Activated T-cell treated with anti-CD3 and anti-CD28 coated beads, Interleukin-2, amount 50 U/mL, for 1 hour (primary cell): ENCODE data around the gene RALGAPA1.
"Not testable (repeated sequence)": the region's sequence is repeated elsewhere in the genome, so short reads cannot be mapped to it uniquely, and the experiment has no call there.

Source experiments
- DNase-seq: peaks from one replicate; pipeline ENCODE4 v3.0.0-alpha.2; 2020

Gene RALGAPA1

DNA sequence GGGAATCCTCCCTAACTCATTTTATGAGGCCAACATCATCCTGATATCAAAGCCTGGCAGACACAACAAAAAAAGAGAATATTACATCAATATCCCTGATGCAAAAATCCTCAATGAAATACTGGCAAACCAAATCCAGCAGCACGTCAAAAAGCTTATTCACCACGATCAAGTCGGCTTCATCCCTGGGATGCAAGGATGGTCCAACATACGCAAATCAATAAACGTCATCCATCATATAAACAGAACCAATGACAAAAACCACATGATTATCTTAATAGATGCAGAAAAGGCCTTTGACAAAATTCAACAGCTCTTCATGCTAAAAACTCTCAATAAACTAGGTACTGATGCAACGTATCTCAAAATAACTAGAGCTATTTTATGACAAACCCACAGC lies 189.1 kb downstream of the RALGAPA1 start:
- DNase-seq: not testable (repeated sequence)

DNA sequence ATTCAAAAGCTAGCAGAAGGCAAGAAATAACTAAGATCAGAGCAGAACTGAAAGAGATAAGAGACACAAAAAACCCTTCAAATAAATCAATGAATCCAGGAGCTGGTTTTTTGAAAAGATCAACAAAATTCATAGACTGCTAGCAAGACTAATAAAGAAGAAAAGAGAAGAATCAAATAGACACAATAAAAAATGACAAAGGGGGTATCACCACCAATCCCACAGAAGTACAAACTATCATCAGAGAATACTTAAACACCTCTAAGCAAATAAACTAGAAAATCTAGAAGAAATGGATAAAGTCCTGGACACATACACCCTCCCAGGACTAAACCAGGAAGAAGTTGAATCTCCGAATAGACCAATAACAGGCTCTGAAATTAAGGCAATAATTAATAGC lies 189.6 kb downstream of the RALGAPA1 start:
- not testable (repeated sequence) for DNase-seq

DNA sequence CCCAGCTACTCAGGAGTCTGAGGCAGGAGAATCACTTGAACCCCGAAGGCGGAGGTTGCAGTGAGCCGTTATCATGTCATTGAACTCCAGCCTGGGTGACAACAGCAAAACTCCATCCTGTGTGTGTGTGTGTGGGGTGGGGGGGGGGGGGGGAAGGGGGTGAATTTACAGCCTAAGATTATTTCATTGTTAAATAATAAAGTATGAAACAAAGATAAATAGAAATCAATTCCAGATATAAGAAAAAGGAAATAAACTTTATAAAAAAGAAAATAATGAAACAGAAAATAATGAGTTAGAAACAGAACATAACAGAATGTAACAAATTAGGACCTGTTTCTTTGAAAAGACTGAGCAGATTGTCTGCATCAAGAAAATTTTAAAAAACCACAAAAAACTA lies 191.6 kb downstream of the RALGAPA1 start:
- no peak for DNase-seq

DNA sequence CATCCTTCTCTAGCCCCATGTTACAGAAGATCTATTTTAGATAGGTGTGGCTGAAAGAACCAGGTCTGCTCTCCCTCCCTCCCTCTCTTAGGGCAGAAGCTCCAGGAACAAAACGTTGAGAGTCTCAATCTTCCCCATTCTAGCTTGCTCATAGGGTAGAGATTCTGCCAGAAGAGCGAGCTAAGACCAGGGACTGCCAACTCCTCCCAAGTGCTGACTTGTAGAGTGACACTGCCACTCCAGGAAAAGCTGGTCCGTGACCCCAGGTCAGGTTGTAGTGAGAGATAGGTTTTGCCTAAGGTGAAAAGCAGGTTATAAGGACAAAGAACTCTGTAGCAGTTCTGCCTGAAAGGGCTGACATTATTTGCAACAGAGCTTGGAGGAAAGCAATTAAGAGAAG lies 201.7 kb downstream of the RALGAPA1 start:
- no peak for DNase-seq

DNA sequence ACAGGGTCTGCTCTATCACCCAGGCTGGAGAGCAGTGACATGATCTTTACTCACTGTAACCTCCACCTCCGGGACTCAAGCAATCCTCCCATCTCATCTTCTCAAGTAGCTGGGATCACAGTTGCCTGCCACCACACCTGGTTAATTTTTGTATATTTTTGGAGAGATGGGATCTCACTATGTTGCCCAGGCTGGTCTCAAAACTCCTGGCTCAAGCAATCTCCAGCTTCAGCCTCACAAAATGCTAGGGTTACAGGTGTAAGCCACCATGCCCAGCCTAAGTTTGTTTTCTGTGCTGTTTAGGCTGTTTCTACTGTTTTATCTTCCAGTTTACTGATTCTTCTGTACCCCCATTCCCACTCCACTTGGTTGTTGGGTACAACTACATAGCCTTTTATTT lies 208.8 kb downstream of the RALGAPA1 start:
- no peak for DNase-seq

DNA sequence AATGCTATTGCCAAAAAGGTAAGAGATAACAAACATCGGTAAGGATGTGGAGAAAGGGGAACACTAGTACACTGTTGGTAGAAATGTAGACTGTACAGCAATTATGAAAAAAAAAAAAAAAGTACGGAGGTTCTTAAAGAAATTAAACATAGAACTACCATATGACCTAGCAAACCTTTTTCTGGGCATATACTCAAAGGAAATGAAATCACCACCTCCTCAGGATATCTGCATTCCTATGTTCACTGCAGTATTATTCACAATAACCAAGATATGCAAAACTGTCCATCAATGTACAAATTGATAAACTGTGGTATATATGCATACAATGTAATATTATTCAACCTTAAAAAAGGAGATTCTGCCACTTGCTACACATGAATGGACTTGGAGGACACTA lies 214.5 kb downstream of the RALGAPA1 start:
- no peak for DNase-seq

DNA sequence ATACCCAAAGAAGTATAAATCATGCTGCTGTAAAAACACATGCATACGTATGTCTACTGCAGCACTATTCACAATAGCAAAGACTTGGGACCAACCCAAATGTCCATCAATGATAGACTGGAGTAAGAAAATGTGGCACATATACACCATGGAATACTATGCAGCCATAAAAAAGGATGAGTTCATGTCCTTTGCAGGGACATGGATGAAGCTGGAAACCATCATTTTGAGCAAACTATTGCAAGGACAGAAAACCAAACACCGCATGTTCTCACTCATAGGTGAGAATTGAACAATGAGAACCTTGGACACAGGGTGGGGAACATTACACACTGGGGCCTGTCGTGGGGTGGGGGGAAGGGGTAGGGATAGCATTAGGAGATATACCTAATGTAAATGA lies 221.7 kb downstream of the RALGAPA1 start:
- DNase-seq: not testable (repeated sequence)

DNA sequence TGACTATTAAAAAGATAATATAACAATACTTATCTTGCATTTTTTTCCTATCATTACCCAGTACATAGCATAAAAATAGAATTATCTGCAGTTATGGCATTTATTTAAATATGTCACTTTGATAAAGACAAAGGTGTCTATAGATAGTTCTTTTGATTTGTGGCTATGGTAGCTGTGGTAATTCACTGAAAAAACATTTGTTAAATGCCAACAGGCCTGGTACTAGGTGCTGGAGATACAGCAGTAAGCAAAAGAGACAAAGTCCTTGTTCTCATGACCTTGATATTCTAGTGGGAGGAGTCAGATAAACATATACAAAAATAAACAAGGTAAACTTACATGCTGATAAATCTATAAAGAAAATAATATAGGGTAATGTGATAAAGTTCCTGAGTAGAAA lies 230.5 kb downstream of the RALGAPA1 start:
- no peak for DNase-seq

DNA sequence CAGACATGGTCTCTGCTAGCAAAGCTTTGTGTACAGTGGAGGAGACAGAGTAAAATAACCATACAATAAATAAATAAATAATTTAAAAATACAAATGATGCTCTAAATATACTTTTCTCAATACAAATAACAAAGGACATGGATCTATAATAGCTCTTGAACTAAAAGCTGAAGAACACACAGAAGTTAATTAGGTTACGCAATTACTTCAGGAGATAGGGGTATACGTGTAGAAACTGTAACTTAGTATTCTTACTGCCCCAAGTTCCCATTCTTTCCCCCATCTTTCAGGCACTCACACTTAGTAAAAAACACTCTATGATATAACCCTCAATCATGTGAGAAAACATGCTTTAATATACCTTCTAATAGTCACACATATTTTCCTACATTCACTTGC lies 231.0 kb downstream of the RALGAPA1 start:
- DNase-seq: no peak

DNA sequence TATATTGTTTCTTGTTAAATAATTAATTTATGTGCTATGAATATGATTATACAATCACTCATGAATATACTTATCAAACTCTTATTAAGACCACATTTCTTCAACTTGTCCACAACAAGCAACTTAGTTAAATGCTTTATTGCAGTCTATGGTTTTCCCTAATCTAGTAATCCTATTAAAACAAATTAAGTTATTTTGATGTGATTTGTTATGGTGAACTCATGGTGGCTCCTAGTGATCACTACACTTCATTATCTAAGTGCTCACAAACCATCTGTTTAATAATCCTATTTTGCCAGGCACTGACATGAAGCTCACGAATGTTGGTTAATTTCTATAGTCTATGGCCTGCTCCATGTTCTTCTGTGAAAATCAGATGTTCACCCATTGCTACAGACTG lies 232.2 kb downstream of the RALGAPA1 start:
- no peak for DNase-seq

DNA sequence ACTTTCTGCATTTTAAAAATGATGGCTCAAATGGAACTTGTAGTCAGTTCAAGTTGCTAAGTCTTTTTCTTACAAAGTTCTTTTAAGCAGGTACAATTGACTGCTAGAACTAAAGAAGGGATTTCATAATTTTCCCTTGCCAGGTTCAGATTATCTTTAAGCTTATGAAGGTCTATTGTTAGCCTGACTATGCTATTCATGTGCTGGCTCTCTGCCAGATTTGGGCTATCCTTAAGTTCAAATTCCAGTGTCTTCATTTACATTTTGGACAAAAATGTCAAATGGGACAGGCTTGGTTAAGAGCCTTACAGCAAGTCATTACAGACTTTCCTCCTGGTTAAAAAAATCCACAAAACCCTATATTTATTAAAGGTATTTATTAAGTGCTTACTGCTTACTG lies 232.8 kb downstream of the RALGAPA1 start:
- DNase-seq: no peak

DNA sequence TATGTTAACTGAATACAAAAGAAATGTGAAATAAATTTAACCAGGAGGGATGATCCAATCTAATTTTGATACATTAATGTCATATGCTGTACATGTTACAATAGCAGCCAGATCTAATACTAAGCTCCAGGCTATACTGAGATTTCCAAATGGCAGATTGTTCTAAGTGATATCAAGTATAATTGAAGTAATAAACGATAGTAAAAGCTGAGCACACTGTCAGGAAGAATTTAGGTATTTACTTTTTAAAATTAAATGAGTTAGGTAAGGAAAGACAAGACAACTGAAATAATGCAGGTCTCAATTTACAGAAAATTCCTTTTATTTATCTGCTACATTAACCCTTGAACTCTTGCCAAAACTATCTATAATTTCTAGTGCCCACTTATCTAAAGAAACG lies 235.2 kb downstream of the RALGAPA1 start:
- no peak for DNase-seq

DNA sequence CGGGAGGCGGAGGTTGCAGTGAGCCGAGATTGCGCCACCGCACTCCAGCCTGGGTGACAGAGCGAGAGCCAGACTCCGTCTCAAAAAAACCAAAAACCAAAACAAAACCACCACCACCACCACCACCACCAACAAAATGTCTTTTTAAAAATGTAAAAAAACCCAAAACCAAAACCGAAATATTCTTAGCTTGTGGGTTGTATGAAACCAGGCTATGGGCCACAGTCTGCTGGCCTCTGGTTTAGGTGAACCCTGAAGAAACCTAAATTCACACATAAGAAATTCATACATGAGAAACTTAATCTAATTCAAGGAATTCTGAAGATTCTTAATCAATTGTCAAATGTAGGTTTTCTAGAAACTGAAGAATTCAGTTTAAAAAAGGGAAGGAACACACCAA lies 237.5 kb downstream of the RALGAPA1 start:
- no peak for DNase-seq

DNA sequence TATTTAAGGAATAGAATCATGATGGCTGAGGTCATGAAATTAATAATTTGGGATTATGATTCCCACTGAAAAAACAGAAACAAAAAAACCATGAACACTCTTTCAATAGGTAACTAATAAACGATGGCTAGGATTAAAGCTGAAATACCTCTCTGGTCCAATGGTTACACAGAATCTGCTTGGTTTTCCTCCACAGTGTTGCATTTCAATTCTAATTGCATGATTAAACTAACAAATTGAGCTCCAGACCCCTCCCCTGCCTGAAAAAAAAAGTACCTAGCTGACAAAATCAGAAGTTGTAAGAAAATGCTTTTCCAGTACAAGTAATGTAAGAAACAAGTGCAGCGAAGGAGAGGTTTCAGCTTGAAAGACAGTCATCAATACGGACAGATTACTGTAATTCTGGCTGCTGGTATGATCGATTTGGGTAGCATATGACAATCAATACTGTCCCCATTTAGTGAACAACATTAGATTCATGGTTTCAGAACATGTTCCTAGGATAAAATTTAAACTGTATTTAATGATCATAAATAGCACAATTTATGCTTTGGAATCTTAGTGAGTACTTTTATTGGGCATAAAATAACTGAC lies 243.1 kb downstream of the RALGAPA1 start:
- DNase-seq: no peak

DNA sequence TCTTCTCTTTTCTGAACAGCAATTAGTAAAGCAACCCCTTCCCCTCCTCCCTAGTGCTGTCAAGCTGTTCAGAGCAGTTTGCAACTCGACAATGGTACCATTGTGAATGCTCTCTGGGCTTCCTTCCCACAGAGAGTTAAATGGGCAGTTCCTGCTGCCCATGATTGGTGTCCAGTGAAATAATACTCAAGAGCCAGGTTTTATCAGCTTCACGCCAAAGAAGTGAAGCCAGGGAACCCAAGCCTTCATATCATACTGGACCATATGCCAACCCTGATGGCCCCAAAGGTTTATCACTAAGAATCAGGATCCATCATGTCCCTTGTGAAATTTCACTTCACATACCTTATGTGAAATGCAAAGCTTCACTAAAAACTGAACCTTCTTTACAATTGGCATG lies 250.4 kb downstream of the RALGAPA1 start:
- DNase-seq: no peak

DNA sequence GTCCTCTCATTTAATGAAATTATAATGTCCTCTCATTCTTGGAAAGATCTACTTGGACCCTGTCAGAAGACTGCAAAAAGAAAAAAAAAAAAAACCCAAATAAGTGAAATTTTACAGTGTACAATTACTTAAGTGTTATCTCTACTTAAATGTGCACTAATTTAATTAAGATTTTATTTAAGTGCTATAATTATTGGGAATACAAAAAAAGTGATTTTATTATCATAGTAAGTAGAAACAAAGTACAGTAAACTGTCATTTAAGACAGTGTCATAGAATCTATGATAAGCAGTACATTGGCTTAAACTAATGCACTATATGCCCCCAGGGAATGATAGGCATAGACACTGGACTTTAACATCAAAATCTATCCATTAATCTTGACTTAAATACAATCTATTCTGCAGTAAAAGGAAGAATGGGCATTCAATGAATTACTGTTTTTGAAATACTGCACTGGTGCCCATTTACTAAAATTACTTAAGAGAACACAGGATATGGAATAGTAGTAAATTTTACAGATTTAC lies 251.8 kb downstream of the RALGAPA1 start:
- no peak for DNase-seq

DNA sequence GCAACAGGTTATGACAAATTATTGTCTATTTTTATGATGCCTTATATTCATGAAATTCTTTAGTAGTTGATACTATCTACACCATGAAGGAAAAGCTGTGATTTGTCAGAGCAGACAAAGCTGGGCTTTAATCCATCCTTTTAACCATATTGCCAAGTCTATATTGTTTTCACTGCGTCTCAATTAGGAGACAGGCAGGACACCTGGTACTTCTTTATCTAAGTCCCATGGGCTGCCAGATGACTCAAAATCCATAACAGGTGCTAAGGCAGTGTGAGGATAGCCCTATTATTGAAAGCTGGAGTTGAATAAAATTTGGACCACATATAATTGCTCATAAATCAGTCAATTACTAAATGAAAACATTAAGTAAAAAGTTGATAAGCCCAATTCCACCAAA lies 252.5 kb downstream of the RALGAPA1 start:
- DNase-seq: no peak

DNA sequence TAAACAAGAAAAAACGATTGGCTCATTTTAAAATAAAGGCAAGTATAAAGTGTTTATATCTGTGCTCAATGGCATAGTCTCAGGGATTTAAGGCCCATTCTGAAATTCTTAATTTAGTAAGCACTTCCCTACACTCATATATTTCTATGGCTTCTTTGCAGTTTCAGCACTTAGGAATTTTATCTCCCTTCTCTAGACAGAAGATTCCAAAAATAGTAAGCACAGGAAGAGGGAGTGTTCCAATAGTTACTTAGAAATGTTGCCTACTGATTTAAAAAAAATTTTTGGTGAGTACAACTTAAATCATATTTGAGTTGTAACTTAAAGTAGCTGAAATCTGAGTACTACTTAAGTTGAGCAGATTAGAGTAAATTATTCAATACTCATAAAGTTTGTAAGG lies 255.3 kb downstream of the RALGAPA1 start:
- DNase-seq: no peak

DNA sequence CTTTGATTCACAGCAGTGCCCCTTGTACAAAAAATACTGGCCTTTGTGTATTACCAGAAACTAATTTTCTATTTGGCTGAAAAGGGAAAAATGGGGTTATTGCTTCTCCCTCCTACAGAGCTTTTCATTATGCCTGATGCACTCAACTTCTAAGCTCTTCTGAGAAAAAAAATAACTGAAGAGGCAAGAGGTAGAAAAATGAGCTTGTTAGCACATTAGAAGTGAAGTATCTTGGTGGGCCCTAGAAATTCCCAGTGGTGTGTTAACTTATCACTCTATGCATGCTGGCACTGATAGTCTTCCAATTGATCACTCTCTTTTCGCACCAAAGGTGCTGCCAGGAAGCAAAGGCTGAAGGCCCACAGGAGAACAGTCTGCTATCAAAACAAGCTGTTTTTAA lies 258.0 kb downstream of the RALGAPA1 start:
- DNase-seq: no peak

DNA sequence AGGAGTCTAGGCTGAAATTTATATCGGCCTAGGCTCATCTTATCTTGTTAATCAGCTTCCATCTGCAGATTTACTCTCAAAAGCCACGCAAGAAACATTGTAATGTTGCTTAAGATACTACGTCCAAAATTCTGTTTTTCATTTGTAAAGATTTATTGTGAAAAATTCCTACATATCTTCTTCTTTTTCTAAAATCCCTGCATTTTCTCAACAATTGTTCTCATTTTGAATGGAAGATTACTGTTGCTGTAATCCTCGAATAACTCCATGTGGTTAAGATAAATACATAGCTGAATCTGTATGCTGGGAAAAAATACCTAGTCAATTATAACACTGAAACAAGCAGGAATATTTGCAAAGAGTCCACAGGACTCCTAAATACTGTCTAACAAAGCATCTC lies 259.5 kb downstream of the RALGAPA1 start:
- no peak for DNase-seq

DNA sequence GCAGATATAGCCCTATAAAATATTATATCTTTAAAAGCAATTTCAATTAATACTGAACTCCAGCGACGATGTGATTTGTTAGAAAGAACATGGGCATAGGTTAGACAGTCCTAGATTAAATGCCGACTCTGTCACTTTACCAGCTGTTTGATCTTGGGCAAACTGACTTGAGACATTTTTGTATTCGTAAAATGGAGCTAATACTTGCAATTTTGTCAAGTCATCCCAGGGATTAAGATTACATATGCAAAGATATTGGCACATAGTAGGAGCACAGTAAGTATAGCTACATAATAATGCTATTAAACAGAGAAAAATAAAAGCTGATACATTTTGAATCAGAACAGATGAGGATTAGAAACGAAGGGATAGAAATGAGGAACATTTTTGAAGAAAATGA lies 266.1 kb downstream of the RALGAPA1 start:
- no peak for DNase-seq

DNA sequence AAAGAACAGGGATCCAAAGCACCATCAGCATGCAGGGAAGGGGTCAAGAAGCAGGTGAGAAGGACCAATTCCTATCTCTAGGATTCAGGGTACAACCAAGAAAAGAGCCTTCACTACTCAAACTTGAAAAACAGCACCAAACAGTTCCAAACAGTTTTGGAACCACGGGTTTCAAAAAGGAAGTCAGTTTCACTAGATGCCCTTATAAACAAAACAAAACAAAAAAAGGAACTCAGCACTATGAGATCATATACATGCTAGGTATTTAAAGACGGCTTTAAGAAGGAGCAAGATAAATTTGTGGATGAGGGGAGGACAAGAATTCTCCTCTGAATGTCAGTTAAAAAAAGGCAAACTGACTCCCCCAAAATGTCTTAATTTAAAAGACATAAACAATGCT lies 269.1 kb downstream of the RALGAPA1 start:
- DNase-seq: no peak

DNA sequence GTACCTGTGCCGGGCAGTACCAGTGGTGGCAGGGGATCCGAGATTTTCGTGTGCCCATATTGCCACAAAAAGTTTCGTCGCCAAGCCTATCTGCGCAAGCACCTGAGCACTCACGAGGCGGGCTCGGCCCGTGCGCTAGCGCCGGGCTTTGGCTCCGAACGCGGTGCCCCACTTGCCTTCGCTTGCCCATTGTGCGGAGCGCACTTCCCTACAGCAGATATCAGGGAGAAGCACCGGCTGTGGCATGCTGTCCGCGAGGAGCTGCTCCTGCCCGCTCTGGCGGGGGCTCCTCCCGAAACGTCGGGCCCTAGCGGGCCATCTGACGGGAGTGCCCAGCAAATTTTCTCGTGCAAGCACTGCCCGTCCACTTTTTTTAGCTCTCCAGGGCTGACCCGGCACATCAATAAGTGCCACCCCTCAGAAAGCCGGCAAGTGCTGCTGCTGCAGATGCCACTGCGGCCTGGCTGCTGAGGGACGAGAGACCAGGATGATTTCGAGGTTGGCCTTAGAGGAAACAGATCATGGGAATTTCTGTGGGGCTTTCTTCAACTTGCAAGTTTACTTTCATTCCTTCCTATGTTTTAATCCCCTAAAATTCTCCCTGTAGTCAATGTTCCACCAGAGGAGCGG lies 273.5 kb downstream of the RALGAPA1 start:
- DNase-seq: no peak

DNA sequence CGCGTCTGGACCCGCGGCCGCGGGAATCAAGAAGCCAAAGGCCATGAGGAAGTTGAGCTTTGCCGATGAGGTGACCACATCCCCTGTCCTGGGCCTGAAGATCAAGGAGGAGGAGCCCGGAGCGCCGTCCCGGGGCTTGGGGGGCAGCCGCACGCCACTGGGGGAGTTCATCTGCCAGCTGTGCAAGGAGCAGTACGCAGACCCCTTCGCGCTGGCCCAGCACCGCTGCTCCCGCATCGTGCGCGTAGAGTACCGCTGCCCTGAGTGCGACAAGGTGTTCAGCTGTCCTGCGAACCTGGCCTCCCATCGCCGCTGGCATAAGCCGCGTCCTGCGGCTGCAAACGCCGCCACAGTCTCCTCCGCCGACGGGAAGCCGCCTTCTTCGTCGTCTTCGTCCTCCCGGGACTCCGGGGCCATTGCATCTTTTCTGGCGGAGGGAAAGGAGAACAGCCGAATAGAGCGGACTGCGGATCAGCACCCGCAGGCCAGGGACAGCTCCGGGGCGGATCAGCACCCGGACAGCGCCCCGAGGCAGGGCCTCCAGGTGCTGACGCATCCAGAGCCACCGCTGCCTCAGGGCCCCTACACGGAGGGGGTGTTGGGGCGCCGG lies 274.1 kb downstream of the RALGAPA1 start:
- DNase-seq: peak; percentile 75
